ENCODE measurements around the gene ACSM2A. TPM values are rescaled to one million over a fixed set of nuclear protein-coding genes. Genes with fewer than 3 reads are reported as not detected.
"Not testable (repeated sequence)": the region's sequence is repeated elsewhere in the genome, so short reads cannot be mapped to it uniquely, and the experiment has no call there.

The ACSM2A gene
- total RNA-seq, result not detected

GRCh38 chr16:20451364-20451763 is at the start of gene ACSM2A:
TSS of gene ACSM2A (plus strand) at chr16:20451521. CDS start at chr16:20460115, 8,594 bp downstream.
- POLR2A ChIA-PET; H3K27ac Mint-ChIP-seq; DNase-seq; H3K36me3 Mint-ChIP-seq; H3K4me3 Mint-ChIP-seq; H3K9me3 Mint-ChIP-seq; H3K27me3 Mint-ChIP-seq; ATAC-seq (ENCODE audit: low read depth); H3K4me1 Mint-ChIP-seq: not testable (repeated sequence)

GRCh38 chr16:20402651-20403050 is 48.7 kb upstream of the ACSM2A start:
- no peak overlapping the region for H3K27ac Mint-ChIP-seq
- no peak for ATAC-seq (ENCODE audit: low read depth)
- H3K4me3 Mint-ChIP-seq, result no peak overlapping the region
- DNase-seq, result no peak
- no peaks in the 10 kb centered on the region for H3K36me3 Mint-ChIP-seq
- H3K4me1 Mint-ChIP-seq, result no peaks in the 10 kb centered on the region
- H3K27me3 Mint-ChIP-seq, result no peaks in the 10 kb centered on the region
- POLR2A ChIA-PET, result no interaction called here
- H3K9me3 Mint-ChIP-seq, result no peaks in the 10 kb centered on the region

- POLR2A ChIA-PET, result no interaction called here
- Mint-ChIP-seq H3K4me3 (no peak within 1 kb of the TSS), H3K36me3 (no peaks in the 10 kb centered on the region), H3K9me3 (no peaks in the 10 kb centered on the region), H3K27me3 (no peaks in the 10 kb centered on the region), H3K27ac (no peak within 1 kb of the TSS), H3K4me1 (no peaks in the 10 kb centered on the region)
- DNase-seq (no peak), ATAC-seq (ENCODE audit: low read depth) (no peak)
Observed at GRCh38 chr16:20404637-20405036, 46.7 kb upstream of the ACSM2A start, which contains the start of gene PDILT. TSS of gene PDILT (minus strand) at chr16:20404737. CDS start at chr16:20399300, 5,437 bp downstream.

GRCh38 chr16:20409398-20410120 is 41.8 kb upstream of the ACSM2A start, which contains the start of gene ACSM5:
TSS of gene ACSM5 (plus strand) at chr16:20409534. CDS start at chr16:20411485, 1,951 bp downstream.
- H3K27ac Mint-ChIP-seq, result no peak within 1 kb of the TSS
- no peak within 1 kb of the TSS for H3K4me3 Mint-ChIP-seq

GRCh38 chr16:20410121-20410723 is 41.1 kb upstream of the ACSM2A start:
- DNase-seq (no peak), ATAC-seq (ENCODE audit: low read depth) (no peak)
- Mint-ChIP-seq H3K36me3 (no peaks in the 10 kb centered on the region), H3K4me3 (no peak overlapping the region), H3K27ac (no peak overlapping the region), H3K4me1 (no peaks in the 10 kb centered on the region), H3K27me3 (peaks cover 3% of the 10 kb centered on the region), H3K9me3 (no peaks in the 10 kb centered on the region)
- POLR2A ChIA-PET, result no interaction called here

More at GRCh38 chr16:20409398-20410120, 41.8 kb upstream of the ACSM2A start, which contains the start of gene ACSM5:
- H3K4me1 Mint-ChIP-seq, result no peaks in the 10 kb centered on the region
- ATAC-seq (ENCODE audit: low read depth) (no peak), DNase-seq (no peak)
- peaks cover 2% of the 10 kb centered on the region for H3K27me3 Mint-ChIP-seq
- H3K36me3 Mint-ChIP-seq, result no peaks in the 10 kb centered on the region
- POLR2A ChIA-PET, result no interaction called here
- H3K9me3 Mint-ChIP-seq, result no peaks in the 10 kb centered on the region

- ATAC-seq (ENCODE audit: low read depth) (no peak), DNase-seq (no peak)
- POLR2A ChIA-PET, result no interaction called here
- Mint-ChIP-seq H3K27me3 (peaks cover 5% of the 10 kb centered on the region), H3K4me1 (no peaks in the 10 kb centered on the region), H3K4me3 (no peak overlapping the region), H3K36me3 (no peaks in the 10 kb centered on the region), H3K27ac (no peak overlapping the region), H3K9me3 (no peaks in the 10 kb centered on the region)
Observed at GRCh38 chr16:20411055-20411454, 40.3 kb upstream of the ACSM2A start.

- DNase-seq (no peak), ATAC-seq (ENCODE audit: low read depth) (no peak)
- H3K36me3 Mint-ChIP-seq, result no peaks in the 10 kb centered on the region
- no peak overlapping the region for H3K4me3 Mint-ChIP-seq
- no peak overlapping the region for H3K27ac Mint-ChIP-seq
- no peaks in the 10 kb centered on the region for H3K4me1 Mint-ChIP-seq
- H3K27me3 Mint-ChIP-seq, result peaks cover 5% of the 10 kb centered on the region
- POLR2A ChIA-PET, result no interaction called here
- H3K9me3 Mint-ChIP-seq, result no peaks in the 10 kb centered on the region
Observed at GRCh38 chr16:20415541-20415940, 35.8 kb upstream of the ACSM2A start.

GRCh38 chr16:20419093-20419492 is 32.2 kb upstream of the ACSM2A start:
- H3K4me1 Mint-ChIP-seq; H3K27me3 Mint-ChIP-seq; DNase-seq; ATAC-seq (ENCODE audit: low read depth); H3K36me3 Mint-ChIP-seq; H3K4me3 Mint-ChIP-seq; H3K9me3 Mint-ChIP-seq; POLR2A ChIA-PET; H3K27ac Mint-ChIP-seq: not testable (repeated sequence)

- H3K9me3 Mint-ChIP-seq; H3K4me1 Mint-ChIP-seq; DNase-seq; H3K27me3 Mint-ChIP-seq; H3K36me3 Mint-ChIP-seq; H3K27ac Mint-ChIP-seq; ATAC-seq (ENCODE audit: low read depth); H3K4me3 Mint-ChIP-seq; POLR2A ChIA-PET: not testable (repeated sequence)
Observed at GRCh38 chr16:20421748-20422147, 29.6 kb upstream of the ACSM2A start.

- H3K27ac Mint-ChIP-seq; H3K4me1 Mint-ChIP-seq; H3K36me3 Mint-ChIP-seq; H3K9me3 Mint-ChIP-seq; POLR2A ChIA-PET; DNase-seq; H3K4me3 Mint-ChIP-seq; ATAC-seq (ENCODE audit: low read depth); H3K27me3 Mint-ChIP-seq: not testable (repeated sequence)
Observed at GRCh38 chr16:20423772-20424128, 27.6 kb upstream of the ACSM2A start.

- no peak for ATAC-seq (ENCODE audit: low read depth)
- Mint-ChIP-seq H3K4me1 (no peaks in the 10 kb centered on the region), H3K4me3 (no peak overlapping the region), H3K36me3 (no peaks in the 10 kb centered on the region), H3K9me3 (peaks cover 2% of the 10 kb centered on the region), H3K27ac (no peak overlapping the region), H3K27me3 (no peaks in the 10 kb centered on the region)
- no peak for DNase-seq
- POLR2A ChIA-PET, result no interaction called here
Observed at GRCh38 chr16:20424129-20424866, 27.0 kb upstream of the ACSM2A start.

GRCh38 chr16:20427401-20427797 is 23.9 kb upstream of the ACSM2A start:
- H3K4me1 Mint-ChIP-seq; H3K27ac Mint-ChIP-seq; H3K9me3 Mint-ChIP-seq; H3K4me3 Mint-ChIP-seq; H3K27me3 Mint-ChIP-seq; DNase-seq; ATAC-seq (ENCODE audit: low read depth); POLR2A ChIA-PET; H3K36me3 Mint-ChIP-seq: not testable (repeated sequence)

GRCh38 chr16:20429499-20429898 is 21.8 kb upstream of the ACSM2A start:
- DNase-seq; H3K27ac Mint-ChIP-seq; H3K4me3 Mint-ChIP-seq; H3K9me3 Mint-ChIP-seq; H3K4me1 Mint-ChIP-seq; ATAC-seq (ENCODE audit: low read depth); H3K36me3 Mint-ChIP-seq; H3K27me3 Mint-ChIP-seq; POLR2A ChIA-PET: not testable (repeated sequence)

GRCh38 chr16:20430480-20430879 is 20.8 kb upstream of the ACSM2A start:
- ATAC-seq (ENCODE audit: low read depth); H3K4me1 Mint-ChIP-seq; H3K27ac Mint-ChIP-seq; H3K9me3 Mint-ChIP-seq; H3K27me3 Mint-ChIP-seq; H3K4me3 Mint-ChIP-seq; POLR2A ChIA-PET; DNase-seq; H3K36me3 Mint-ChIP-seq: not testable (repeated sequence)
